GM15510 (cell line): ENCODE data around the gene TBCA.

Experiments used
- POLR2A ChIP-seq: IDR thresholded peaks from 3 replicates; pipeline ENCODE4 v1.6.1; 2011; ENCODE audit warnings: borderline replicate concordance; ENCODE audit not compliant: insufficient read length; ENCODE audit errors: extremely low read depth

The TBCA gene

DNA sequence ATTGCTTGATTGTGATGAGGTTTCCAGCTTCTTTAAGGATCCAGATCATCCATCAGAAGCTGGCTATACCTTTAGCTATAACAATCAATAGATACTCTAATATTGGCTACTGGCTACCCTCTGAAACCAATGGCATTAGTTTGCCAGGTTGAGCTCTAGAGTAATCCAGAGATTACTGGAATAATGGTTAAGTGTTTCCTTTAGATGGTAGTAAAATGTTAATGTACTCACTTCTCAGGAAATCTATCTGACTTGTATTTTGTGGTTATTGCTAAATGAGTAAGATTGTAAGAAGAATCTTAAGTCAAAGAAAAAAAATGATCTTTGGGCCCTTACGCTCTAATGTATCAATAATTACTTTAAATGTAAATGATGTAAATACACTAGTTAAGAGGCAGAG lies 80.0 kb downstream of the TBCA start:
- TF ChIP-seq POLR2A = no peak

DNA sequence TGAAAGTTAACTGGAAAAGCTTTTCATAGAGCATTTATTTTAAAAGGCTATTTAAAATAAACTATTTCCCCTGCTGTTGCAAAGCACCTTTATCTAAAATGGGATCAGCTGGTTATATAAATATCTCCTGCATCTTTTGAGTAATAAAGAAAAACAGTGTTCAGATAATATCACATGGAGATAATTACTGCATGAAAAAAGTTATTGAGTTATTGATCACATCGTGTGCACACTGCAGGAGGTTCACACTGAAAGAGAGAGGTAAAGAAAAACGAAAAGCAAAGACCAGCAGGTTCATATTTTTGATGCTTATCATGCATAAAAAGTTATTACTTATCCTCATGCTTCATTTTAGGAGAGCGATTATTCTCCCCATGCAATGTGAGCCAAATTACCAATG lies 82.2 kb downstream of the TBCA start:
- TF ChIP-seq POLR2A = no peak

DNA sequence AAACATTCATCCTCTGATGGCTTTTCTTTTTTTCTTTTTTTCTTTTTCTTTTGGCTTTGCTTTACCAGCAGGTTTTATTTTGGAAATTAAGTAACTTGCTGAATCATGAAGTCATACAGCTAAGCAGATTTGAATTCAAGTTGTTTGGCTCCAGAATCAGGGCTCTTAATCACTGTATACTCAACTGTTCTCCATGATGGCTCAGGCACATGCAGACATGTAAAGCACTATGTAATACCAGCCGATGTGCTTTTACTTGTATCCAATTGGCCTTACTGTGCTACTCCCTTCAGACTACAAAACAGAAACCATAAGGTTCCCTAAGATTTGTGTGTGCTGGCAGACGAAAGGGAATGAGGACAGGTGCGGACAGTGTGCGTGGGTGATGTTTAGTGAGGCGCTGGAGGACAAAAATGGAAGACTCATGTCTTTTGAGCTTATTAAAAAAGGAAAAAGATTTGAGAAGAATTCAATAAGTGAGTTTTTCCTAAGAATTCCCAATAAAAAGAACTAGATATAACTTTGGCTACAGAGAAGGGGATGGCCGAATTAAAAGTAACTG lies 92.9 kb downstream of the TBCA start:
- TF ChIP-seq POLR2A = no peak

DNA sequence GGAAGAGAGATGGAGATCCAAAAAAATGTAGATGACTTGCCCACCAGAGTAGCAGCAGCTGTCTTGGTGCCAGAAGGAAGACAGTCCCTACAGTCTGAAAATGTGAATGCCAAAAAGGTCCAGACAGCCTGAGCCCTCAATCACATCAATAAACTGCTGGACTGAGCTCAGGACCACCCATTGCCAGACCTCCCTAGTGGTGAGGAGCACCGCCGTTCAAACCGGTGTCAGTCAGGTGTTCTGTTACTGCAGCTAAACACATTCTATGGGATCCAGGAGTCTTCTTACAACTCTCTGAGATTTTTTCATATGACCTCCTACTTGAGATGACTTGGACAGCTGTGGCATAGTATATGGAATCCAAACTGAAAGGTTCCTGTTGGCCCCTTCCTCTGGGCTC lies 105.6 kb downstream of the TBCA start:
- no peak for TF ChIP-seq POLR2A

DNA sequence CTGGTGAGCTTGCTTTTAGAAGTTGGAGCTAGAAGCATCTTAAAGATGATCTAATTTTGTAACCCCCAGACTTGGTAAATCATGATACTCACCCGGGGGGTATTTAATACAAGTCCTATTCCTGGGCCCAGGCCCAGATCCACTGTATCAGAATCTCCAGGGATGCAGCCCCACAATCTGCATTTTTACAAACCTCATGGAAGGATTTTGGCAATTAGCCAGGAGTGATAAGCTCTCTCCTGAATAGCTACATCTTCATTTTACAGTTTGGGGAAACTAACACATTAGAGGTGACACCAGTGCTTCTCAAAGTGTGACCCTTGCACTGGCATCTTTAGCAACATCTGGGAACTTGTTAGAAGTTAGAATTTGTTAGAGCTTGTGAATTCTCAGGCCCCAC lies 106.5 kb downstream of the TBCA start:
- no peak for TF ChIP-seq POLR2A

DNA sequence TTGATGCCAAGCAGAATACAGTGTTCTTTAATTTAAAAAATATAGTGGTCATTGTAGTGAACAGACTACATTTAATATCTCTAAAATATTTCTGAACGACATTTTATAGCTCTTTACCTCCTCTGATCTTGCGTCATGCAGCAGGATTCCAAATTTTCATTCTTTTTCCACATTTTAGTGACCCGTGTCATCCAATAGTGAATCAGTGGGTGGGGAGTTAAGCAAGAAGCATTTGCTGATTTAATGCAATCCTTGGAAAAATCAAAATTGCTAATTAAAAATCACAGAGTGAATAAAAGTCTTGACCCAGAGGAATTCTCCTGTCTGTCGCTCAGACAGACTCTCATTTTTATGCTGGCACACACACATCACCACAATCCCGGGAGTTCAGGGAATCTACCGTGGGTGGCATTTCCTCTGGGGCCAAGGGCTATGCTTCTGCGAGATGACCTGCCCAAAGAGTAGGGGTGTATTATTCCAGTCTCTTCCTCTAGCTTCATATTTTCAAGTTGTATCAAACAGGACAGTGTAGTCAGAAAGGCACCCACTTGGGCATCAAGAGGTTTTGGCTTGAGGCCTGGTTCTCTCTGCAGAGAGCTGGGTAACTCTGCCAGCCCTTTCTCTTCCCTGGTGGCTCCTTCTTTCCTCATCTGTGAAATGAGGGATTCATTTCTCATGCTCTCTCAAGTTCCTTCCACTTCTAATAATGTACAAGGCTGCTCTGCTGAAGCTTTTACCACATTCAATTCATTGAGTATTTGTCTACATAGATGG lies 112.9 kb downstream of the TBCA start:
- TF ChIP-seq POLR2A = no peak

DNA sequence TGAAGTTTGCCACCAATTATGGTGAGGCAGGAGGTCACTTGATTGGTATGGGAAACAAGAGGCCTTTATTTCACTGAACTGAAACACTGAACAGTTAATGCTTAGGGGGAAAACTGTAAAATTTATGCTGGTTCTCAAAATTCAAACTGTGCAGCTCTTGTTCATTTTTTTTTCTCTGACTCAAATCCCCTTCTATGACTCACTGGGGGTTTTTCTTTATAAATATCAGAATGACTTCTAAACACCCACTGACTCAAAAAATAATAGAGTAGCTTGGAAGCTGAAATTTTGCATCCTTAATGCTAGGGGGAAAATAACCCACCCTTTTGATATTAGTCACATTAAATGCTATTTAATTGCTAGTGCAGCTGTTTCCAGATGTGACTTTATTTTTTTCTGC lies 113.5 kb downstream of the TBCA start:
- no peak for TF ChIP-seq POLR2A

DNA sequence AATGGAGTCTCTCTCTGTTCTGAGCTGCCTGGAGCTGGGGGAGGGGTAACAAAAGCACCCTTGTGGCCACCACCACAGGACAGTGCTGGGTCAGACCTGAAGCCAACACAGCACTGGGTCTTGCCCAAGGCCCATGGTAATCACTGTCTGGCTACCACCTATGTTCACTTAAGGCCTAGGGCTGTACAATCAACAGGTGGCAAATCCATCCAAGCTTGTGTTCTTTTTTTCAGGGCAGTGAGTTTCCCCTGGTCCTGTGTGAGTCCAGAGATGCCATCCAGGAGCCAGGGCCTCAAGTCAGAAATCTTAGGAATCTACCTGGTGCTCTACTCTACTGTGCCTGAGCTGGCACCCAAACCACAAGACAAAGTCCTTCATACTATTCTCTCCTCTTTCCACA lies 117.5 kb downstream of the TBCA start:
- no peak for TF ChIP-seq POLR2A

DNA sequence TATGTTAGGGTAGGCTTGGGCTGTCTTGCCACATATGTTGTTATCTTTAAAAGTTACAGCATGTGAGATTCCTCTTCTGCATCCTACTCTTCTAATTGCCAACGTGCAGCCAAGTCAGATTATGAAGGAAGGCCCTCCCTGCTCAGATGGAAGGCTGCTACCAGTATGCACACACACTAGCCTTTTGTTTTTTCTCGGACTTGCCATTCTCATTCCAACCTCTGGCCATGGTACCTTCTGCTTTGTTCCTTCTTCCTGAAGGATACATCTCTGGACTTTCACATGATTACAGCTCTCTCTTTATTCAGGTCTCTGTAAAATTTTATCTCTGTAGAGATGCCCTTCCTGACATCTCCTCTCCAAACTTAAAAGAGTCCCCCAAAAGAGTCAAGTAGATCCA lies 124.8 kb downstream of the TBCA start:
- TF ChIP-seq POLR2A = no peak

DNA sequence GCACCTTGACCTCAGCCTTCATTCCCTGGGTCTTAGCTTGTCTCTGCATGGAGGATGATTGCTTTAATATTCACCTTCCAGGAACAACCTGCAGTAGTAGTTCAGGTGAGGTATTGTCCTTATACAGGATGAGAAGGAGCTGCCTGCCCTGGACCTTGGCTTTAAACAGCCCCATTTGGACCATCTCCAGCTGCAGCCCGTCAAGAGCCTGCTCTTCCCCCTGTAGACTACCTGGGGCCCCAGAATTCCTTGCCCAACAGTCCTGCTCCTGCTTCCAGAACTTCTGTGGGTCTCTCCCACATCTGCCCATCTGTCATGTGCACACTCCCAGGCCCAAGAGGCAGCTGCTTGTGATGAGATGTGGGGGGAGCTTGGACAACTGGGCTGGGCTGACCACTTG lies 125.5 kb downstream of the TBCA start:
- no peak for TF ChIP-seq POLR2A

DNA sequence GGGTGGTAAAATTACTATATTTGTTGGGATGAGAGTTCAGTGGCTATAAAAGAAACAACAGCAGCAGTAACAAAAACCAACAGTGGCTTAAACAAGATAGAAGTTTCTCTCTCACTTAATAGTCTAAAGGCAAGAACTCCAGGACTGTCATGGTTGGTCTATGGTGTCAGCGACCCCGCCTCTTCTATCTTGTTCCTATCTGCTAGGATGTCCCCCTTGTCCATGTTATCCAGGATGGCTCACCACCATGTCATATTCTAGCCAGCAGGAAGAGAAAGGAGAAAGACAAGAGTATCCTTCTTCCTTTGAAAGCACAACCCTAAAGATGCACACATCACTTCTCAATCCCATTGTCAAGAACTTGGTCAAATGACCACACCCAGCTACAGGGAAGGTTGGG lies 126.4 kb downstream of the TBCA start:
- no peak for TF ChIP-seq POLR2A

DNA sequence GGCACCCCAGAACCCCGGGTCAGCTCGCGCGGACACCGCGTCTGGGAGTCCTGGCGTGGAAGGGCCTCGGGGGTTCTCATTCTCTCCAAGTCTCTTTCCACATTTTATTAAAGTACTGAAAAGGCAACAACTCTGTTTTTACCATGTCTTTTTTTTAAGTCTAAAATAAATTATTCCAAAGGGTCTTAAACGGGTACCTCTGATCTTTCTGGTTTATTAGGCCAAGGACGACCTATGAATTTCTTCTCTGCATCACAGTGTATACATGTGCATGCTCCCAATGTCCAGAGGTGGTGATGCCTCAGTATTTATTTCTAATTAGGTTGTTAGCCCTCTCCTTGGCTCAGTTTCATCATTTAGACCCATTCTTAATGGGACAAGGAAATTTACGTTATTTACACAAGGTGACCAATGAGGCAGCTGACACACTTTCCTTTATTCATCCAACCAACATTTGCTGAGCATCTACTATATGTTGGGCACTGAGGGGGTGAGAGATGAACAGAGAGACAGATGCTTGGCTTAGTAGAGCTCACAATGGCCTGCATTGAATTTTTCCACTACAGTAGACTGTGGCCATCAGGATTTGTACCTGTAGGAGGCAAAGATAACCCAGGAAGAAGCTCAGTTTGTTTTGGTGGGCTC lies 130.0 kb downstream of the TBCA start:
- TF ChIP-seq POLR2A = no peak

DNA sequence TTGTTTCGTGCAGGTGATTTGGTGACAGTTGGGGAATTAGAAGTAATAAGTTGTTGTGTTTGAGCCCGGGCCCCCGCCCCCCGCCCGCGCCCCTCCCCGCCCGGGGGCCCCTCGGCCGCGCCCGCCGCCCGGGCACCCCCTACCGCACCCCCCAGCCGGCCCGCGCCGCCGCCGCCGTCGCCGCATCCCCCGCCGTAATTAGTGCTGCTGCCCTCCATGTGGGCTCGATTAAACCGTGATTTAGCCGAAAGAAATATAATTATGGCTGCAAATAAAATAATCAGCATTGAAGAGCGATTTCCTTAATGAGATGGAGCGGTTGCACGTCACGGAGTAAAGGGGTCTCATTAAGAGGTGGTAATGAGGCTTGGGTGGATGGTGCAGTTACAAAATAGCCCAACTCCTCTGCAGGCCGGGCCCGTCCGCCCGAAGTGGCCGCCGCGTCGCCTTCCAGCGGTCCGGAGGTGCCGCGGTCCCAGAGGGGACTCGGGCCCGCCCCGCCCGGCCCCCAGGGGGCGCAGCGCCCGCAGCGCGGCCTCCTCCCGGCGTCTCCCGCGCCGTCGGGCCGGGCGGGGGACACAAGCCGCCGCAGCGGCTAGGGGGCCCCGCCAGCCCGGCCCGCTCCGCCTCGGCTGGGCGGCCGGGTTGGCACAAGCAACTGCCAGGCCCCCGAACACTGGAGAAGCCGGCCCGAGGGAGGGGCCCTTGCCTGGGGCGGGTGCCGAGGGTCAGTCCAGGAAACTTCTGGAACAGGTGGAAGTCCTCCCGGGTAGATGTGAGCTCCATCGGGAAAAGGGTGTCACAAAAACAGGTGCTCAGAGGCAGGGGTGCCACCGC lies 130.8 kb downstream of the TBCA start:
- no peak for TF ChIP-seq POLR2A

DNA sequence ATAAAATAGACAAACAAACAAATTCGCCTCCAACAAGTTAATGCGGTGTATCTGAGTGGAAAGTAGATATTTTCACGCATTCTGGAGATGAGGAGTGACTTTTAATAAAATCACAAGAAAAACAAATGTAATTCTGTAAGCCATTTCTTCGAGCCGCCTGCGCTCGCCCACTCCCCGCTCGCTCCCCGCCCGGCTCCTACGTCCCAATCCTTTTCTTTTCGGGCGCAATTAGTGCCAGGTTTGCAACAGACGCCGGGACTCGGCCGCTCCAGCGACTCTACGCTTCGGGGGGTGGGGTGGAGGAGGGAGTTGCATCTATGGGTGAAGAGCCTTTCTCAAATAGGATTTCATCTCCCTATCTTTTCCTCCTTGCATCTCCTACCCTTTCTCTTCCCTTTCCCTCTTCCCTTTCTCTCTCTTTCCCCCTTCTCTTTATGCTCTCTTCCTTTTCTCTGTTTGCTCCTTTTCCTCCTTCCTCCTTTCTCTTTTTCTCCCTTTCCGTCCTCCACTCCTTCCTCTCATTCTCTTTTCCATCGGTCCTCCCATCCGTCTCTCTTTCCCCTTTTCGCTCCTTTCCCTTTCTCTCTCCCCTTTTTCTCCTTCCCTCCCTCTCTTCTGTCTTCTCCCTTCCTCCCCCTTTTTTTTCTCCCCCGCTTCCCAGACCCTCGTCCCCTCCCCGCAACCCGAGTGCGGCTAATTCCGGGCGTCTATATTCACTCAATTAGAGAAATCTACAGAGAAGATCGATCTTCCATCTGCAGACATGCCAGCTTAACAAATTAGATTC lies 131.6 kb downstream of the TBCA start:
- TF ChIP-seq POLR2A = no peak
